ENCODE measurements around the gene ALOX15.

The ALOX15 gene

DNA sequence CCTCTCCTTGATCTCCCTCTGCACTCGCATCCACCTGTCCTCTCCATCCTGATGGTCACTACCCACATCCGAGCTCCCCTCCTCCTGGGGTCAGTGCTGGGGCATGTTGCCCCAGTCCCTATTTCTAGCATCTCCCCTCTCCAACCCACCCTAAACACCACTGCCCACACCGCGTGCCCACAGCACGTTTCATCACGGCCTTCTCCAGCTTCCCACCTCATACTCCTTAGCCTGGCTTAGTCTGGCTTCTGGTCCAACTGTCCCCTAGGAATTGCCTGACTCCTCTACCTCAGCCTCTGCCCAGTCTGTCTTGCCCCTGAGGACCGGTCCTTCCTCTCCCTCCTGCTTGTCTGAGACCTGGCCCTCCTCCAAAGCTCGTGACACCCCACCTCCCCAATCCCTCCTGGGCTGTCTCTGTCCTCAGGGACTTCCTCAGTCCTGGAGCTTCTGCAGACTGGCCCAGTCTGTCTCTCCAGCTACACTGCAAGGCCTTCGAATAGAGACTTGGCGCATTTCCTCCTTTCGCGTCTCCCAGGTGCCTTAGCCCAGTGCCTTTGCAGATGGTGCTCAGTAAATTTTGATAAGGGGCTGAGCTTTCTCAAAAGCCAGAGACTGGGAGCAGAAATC lies 4.9 kb downstream of the ALOX15 start:
- in situ Hi-C loops (cut with MboI; ENCODE audit: low pct_unique_long_range_greater_than_20kb, low sequenced_read_pairs, unreplicated experiment) = no loop called here

DNA sequence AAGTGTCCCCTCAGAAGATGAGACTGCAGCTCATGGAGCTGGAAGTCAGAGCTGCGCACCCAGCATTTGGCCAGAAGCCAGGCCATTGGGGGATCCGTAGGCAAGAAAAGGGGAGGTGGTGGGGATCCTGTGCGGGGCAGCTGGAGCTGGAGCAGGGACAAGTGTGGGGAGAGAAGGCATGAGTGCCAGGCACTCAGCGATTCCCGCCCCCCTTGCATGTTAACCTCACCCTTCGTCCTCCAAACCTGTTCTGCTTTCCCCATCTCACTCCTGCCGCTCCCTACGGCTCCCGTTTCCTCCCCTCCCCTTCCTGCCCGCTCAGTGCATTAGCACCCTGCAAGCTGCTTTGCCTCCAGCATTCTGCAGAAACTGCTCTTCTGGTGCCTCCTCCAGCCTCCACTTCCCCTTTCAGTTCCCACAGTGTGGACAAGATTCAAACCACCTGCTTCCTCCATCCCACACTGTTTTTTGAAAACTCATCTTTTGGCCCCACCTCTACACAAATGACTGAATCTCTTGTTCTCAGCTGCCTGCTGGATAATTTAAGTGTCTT lies 5.6 kb downstream of the ALOX15 start:
- TF ChIP-seq, protein P1, sequence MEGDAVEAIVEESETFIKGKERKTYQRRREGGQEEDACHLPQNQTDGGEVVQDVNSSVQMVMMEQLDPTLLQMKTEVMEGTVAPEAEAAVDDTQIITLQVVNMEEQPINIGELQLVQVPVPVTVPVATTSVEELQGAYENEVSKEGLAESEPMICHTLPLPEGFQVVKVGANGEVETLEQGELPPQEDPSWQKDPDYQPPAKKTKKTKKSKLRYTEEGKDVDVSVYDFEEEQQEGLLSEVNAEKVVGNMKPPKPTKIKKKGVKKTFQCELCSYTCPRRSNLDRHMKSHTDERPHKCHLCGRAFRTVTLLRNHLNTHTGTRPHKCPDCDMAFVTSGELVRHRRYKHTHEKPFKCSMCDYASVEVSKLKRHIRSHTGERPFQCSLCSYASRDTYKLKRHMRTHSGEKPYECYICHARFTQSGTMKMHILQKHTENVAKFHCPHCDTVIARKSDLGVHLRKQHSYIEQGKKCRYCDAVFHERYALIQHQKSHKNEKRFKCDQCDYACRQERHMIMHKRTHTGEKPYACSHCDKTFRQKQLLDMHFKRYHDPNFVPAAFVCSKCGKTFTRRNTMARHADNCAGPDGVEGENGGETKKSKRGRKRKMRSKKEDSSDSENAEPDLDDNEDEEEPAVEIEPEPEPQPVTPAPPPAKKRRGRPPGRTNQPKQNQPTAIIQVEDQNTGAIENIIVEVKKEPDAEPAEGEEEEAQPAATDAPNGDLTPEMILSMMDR (IDR thresholded peaks at IDR 0.05; ENCODE audit: extremely low read depth, insufficient read depth, missing control alignments) = no peak
- in situ Hi-C loops (cut with MboI; ENCODE audit: low pct_unique_long_range_greater_than_20kb, low sequenced_read_pairs, unreplicated experiment) = no loop called here
- peak; percentile 59 for DNase-seq (ENCODE audit: low spot score)

More for the DNA sequence above, 4.9 kb downstream of the ALOX15 start:
- TF ChIP-seq, protein P1 (IDR thresholded peaks at IDR 0.05; ENCODE audit: extremely low read depth, insufficient read depth, missing control alignments) = no peak
- DNase-seq (ENCODE audit: low spot score) = no peak

DNA sequence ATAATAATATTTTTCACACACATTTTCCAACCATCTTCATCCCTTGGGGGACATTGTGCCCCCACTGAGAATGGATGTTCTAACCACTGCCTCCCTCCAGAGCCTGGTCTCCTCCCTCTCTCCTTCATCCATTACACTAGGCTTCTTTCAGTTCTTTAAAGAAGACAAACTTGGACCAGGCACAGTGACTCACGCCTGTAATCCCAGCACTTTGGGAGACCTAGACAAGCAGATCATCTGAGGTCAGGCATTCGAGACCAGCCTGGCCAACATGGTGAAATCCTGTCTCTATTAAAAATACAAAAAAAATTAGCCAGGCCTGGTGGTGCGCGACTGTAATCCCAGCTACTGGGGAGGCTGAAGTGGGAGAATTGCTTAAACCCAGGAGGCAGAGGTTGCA lies 6.5 kb downstream of the ALOX15 start:
- TF ChIP-seq, protein P1 (IDR thresholded peaks at IDR 0.05; ENCODE audit: extremely low read depth, insufficient read depth, missing control alignments) = no peak
- in situ Hi-C loops (cut with MboI; ENCODE audit: low pct_unique_long_range_greater_than_20kb, low sequenced_read_pairs, unreplicated experiment) = no loop called here
- no peak for DNase-seq (ENCODE audit: low spot score)

DNA sequence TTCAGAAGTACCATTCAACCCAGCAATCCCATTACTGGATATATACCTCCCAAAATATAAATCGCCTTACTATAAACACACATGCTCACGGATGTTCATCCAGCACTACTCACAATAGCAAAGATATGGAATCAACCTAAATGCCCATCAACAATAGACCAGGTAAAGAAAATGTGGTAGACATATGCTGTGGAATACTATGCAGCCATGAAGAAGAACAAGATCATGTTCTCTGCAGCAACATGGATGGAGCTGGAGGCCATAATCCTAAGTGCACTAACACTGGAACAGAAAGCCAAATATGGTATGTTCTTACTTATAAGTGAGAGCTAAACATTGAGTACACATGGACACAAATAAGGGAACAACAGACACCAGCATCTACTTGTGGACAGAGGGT lies 7.8 kb downstream of the ALOX15 start:
- DNase-seq (ENCODE audit: low spot score) = no peak
- in situ Hi-C loops (cut with MboI; ENCODE audit: low pct_unique_long_range_greater_than_20kb, low sequenced_read_pairs, unreplicated experiment) = no loop called here
- TF ChIP-seq, protein P1 (IDR thresholded peaks at IDR 0.05; ENCODE audit: extremely low read depth, insufficient read depth, missing control alignments) = no peak

DNA sequence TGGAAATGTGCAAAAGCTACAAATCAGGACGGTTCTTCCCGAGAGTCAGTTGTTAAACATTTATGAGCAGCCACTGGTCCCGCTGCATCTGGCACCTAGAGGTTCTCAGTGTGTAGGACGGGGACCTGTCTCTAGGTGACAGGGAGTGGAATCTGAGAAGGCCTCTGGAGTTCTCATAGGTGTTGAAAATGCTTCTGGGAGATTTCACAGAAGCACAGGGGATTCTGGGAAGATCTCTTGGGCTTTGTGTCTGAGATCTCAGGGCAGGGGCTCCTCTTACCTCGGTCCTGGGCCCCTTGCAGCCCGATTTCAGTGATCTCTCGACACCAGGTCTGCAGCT lies 8.9 kb downstream of the ALOX15 start:
- no peak for DNase-seq (ENCODE audit: low spot score)

DNA sequence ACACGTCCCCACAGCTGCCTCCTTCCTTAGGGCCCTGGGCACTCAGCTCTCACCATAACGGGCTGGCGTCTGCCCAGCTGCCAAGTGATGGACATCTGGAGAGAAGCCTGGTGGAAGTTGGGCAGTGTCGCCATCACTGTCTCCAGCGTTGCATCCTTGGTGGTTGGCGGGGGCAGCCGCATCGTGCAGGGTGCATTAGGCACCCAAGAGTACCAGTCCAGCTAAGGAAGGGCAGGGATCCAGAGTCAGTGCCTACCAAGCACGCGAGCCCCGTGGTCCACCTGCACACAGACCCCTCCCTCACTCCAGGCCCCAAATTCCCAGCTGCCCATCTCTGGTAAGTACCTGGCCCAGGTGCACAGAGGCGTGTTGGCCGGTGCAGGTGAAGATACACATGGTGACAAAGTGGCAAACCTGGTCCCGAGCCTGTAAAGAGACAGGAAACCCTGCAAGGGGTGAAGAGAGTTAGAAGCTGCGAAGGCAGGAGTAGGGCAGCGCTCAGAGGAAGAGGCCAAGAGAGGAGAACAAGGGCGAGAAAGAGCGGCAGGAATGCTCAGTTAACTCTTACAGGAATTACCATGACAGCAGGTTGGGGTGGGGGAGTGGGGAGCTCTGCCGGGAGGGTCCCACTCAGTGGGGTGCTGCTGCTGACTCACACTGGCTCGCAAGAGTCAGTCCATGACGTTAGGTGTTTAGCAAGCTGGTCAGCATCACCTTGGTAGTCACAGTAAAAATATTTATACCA lies 9.5 kb downstream of the ALOX15 start:
- TF ChIP-seq, protein P1 (IDR thresholded peaks at IDR 0.05; ENCODE audit: extremely low read depth, insufficient read depth, missing control alignments) = no peak
- no peak for DNase-seq (ENCODE audit: low spot score)
- in situ Hi-C loops (cut with MboI; ENCODE audit: low pct_unique_long_range_greater_than_20kb, low sequenced_read_pairs, unreplicated experiment) = no loop called here

More for the DNA sequence above, 8.9 kb downstream of the ALOX15 start:
- TF ChIP-seq, protein P1 (IDR thresholded peaks at IDR 0.05; ENCODE audit: extremely low read depth, insufficient read depth, missing control alignments) = no peak
- in situ Hi-C loops (cut with MboI; ENCODE audit: low pct_unique_long_range_greater_than_20kb, low sequenced_read_pairs, unreplicated experiment) = no loop called here

All from GM13977 (cell line).